K562 (cell line): Measurements from ENCODE around the gene MDC1. TPM values are rescaled to one million over a fixed set of nuclear protein-coding genes. Genes with fewer than 3 reads are reported as not detected.
A peak's percentile ranks its signal among the peaks of the same experiment; 100 is the strongest.

Source experiments
- BMI1 ChIP-seq: fragments of 150-350 bp; IDR thresholded peaks from 2 replicates; pipeline ENCODE4 v1.6.1; 2014; ENCODE audit warnings: low read length
- CBFA2T3 ChIP-seq: fragments of 450-650 bp; IDR thresholded peaks from 2 replicates; pipeline ENCODE4 v1.6.1; 2017
- DACH1 ChIP-seq: fragments of 450-650 bp; IDR thresholded peaks from 2 replicates; pipeline ENCODE4 v1.6.1; 2018; ENCODE audit not compliant: partially characterized antibody
- GATAD2A ChIP-seq: fragments of 450-650 bp; IDR thresholded peaks from 2 replicates; pipeline ENCODE4 v1.6.1; 2017
- ILF3 ChIP-seq: fragments of 450-650 bp; IDR thresholded peaks from 2 replicates; pipeline ENCODE4 v1.6.1; 2018; ENCODE audit warnings: antibody characterized with exemption, mild to moderate bottlenecking, moderate library complexity, borderline replicate concordance
- JUND ChIP-seq, 2 experiments: IDR thresholded peaks; 2 replicates in 1 of 2; 3 replicates in 1 of 2; pipeline ENCODE4 v1.6.1; 2011; ENCODE audit warnings: borderline replicate concordance in 2 of 2, low read depth in 2 of 2, low read length in 2 of 2, improper control_type of control experiment in 1 of 2, missing biosample characterization in 1 of 2, missing genetic modification characterization in 1 of 2, missing genetic modification reagents in 1 of 2
- PHB ChIP-seq: fragments of 250-450 bp; sonication (Bioruptor Pico); IDR thresholded peaks from 2 replicates; pipeline ENCODE4 v1.5.0; 2021
- POLR2AphosphoS2 ChIP-seq: IDR thresholded peaks from 2 replicates; pipeline ENCODE4 v1.6.1; 2012; ENCODE audit warnings: low read length, improper control_type of control experiment
- PYGO2 ChIP-seq: fragments of 450-650 bp; IDR thresholded peaks from 2 replicates; pipeline ENCODE4 v1.6.1; 2016; ENCODE audit warnings: mild to moderate bottlenecking, missing genetic modification characterization, moderate library complexity, missing compliant biosample characterization
- SIX5 ChIP-seq, 2 experiments: IDR thresholded peaks; 2 replicates each; pipeline ENCODE4 v1.6.1; 2011; ENCODE audit warnings: low read length in 2 of 2, borderline replicate concordance in 1 of 2, low read depth in 1 of 2, mild to moderate bottlenecking in 1 of 2, moderate library complexity in 1 of 2; ENCODE audit not compliant: insufficient read depth in 1 of 2
- SMAD2 ChIP-seq: fragments of 150-350 bp; IDR thresholded peaks from 2 replicates; pipeline ENCODE4 v1.6.1; 2014; ENCODE audit warnings: low read depth, mild to moderate bottlenecking, low read length
- ZNF165 ChIP-seq: fragments of 250-450 bp; sonication (Bioruptor Pico); IDR thresholded peaks from 2 replicates; pipeline ENCODE4 v1.4.0; 2020; ENCODE audit warnings: borderline replicate concordance
- ZNF239 ChIP-seq: fragments of 250-450 bp; sonication (Bioruptor Pico); IDR thresholded peaks from 2 replicates; pipeline ENCODE4 v1.4.0; 2020; ENCODE audit warnings: mild to moderate bottlenecking
- ZNF589 ChIP-seq: fragments of 200-800 bp; sonication (Bioruptor generic); IDR thresholded peaks from 2 replicates; pipeline ENCODE4 v1.6.1; 2016; ENCODE audit warnings: low read depth, missing genetic modification characterization, missing compliant biosample characterization
- ZSCAN32 ChIP-seq: fragments of 450-650 bp; formaldehyde crosslinking; IDR thresholded peaks from 2 replicates; pipeline ENCODE4 v1.4.0; 2020; ENCODE audit warnings: mild to moderate bottlenecking, moderate library complexity
- polyA plus RNA-seq, 8 experiments: library from polyadenylated mRNA; depleted of rRNA in 4 of 8; stranded (reverse) in 5 of 8; unstranded in 3 of 8; fragments of >200 nt; fragmentation: Nextera tagmentation in 2 of 8; fragmentation: Illumina TruSeq in 1 of 8; extraction: Ambion mirVana in 2 of 8; extraction: Trizol in 1 of 8; gene quantifications; 2 replicates each; pipeline versions ENCODE4 v1.2.1 to v1.2.3, GENCODE V29; 2011 to 2014; ENCODE audit warnings: inconsistent platforms in 1 of 8, missing spikeins in 1 of 8
- total RNA-seq, 7 experiments: library from RNA; depleted of rRNA in 6 of 7; stranded (reverse); fragments of >200 nt in 6 of 7; fragmentation: Illumina TruSeq in 2 of 7; extraction: Trizol in 2 of 7; gene quantifications; 2 replicates each; pipeline versions ENCODE4 v1.2.1 to v1.2.3, GENCODE V29; 2011 to 2021; ENCODE audit warnings: low replicate concordance in 1 of 7
- TF ChIP-seq, protein P1 (sequence below), 3 experiments: fragments of 200-800 bp in 1 of 3; sonication (Bioruptor generic) in 1 of 3; sonication (generic) in 1 of 3; formaldehyde crosslinking in 1 of 3; IDR thresholded peaks; 2 replicates each; pipeline versions ENCODE4 v1.6.1 to v1.8.0; 2016 to 2022; ENCODE audit warnings: mild to moderate bottlenecking in 2 of 3, missing compliant biosample characterization in 2 of 3, missing genetic modification characterization in 2 of 3, missing genetic modification reagents in 1 of 3
- TF ChIP-seq, protein P2 (sequence below): sonication (generic); formaldehyde crosslinking; IDR thresholded peaks from 2 replicates; pipeline ENCODE4 v1.8.1; 2023; ENCODE audit warnings: mild to moderate bottlenecking, missing genetic modification reagents
- TF ChIP-seq, protein P3 (sequence below): fragments of 250-450 bp; sonication (Bioruptor Pico); IDR thresholded peaks from 2 replicates; pipeline ENCODE4 v1.4.0; 2020; ENCODE audit warnings: mild to moderate bottlenecking, moderate library complexity
- TF ChIP-seq, protein P4 (sequence below): fragments of 450-650 bp; IDR thresholded peaks from 2 replicates; pipeline ENCODE4 v1.6.1; 2016

Gene MDC1
- total and polyA plus RNA-seq, 9 of the 15 experiments (the other 6 are each of a cell fraction or from before 2014, with no cell fraction given): 8.2 to 114 (median 20.0) TPM

DNA sequence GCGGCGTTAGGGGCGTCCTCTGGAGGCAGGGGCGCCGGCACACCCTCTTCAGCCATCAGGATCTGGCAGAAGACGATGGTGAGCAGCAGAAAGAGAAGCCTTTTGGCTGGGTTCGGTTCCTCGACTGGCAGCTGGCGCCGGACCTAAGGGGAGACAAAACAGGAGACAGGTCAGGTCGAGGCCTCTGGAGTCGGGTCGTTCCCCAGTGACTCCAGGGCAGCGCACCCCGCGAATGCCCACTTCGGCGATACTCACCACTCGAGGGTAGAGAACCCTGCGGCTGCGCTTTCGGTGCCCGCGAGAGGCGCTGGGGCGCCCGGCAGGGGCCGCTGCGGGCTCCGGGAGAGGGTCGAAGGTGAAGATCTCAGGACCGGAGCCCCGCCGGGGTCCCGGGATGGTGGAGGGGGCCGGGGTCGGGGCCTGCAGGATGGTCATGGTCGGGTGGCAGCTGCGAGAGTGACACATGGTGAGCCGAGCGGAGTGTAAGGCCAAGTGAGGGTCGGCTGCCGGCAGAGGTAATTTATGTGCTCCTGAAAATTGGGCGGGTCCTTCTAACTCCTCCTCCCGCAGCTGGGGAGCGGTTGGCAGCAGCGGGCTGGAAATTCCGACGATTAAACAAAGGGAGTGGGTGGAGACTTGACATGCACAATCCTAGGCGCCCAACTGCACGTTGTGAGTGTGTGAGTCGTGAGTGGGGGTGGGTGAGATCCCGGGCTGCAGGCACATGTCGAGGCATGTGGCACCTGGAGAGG is 27.1 kb upstream of the MDC1 start, which contains the start of gene IER3 (continued):
- TF ChIP-seq DACH1 (peak; percentile 48), POLR2AphosphoS2 (peak; percentile 93; the same call in 1 of the 2 replicates), ZNF165 (no peak), GATAD2A (peak; percentile 86; the same call in 1 of the 2 replicates), PYGO2 (tag) (no peak), BMI1 (no peak), ILF3 (peak; percentile 47; the same call in 1 of the 2 replicates), SIX5 (IDR thresholded peaks at IDR 0.05; ENCODE audit: borderline replicate concordance in 1 of 2, insufficient read depth in 1 of 2, low read depth in 1 of 2, low read length in 2 of 2) (no peak), JUND (IDR thresholded peaks at IDR 0.05; ENCODE audit: borderline replicate concordance, low read depth, low read length) (0 out of 2 replicates have a peak, but pooled peaks have one; percentile 1), JUND (tag; IDR thresholded peaks at IDR 0.05; ENCODE audit: borderline replicate concordance, low read depth, low read length) (no peak), ZNF589 (CRISPR knock-in tag) (0 out of 2 replicates have a peak, but pooled peaks have one; percentile 82), PHB (CRISPR knock-in tag) (peak; percentile 73; the same call in 1 of the 2 replicates), ZNF239 (CRISPR knock-in tag) (no peak; the same call in 1 of the 2 replicates), ZSCAN32 (CRISPR knock-in tag) (no peak), CBFA2T3 (no peak; the same call in 1 of the 2 replicates), SMAD2 (no peak)
- TF ChIP-seq, protein P1, sequence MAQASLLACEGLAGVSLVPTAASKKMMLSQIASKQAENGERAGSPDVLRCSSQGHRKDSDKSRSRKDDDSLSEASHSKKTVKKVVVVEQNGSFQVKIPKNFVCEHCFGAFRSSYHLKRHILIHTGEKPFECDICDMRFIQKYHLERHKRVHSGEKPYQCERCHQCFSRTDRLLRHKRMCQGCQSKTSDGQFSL (CRISPR knock-in tag; IDR thresholded peaks at IDR 0.05): 0 out of 2 replicates have a peak, but pooled peaks have one; percentile 19
- TF ChIP-seq, protein P1 (tag; IDR thresholded peaks at IDR 0.05): no peak
- TF ChIP-seq, protein P2, sequence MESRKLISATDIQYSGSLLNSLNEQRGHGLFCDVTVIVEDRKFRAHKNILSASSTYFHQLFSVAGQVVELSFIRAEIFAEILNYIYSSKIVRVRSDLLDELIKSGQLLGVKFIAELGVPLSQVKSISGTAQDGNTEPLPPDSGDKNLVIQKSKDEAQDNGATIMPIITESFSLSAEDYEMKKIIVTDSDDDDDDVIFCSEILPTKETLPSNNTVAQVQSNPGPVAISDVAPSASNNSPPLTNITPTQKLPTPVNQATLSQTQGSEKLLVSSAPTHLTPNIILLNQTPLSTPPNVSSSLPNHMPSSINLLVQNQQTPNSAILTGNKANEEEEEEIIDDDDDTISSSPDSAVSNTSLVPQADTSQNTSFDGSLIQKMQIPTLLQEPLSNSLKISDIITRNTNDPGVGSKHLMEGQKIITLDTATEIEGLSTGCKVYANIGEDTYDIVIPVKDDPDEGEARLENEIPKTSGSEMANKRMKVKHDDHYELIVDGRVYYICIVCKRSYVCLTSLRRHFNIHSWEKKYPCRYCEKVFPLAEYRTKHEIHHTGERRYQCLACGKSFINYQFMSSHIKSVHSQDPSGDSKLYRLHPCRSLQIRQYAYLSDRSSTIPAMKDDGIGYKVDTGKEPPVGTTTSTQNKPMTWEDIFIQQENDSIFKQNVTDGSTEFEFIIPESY: peak; percentile 22; the same call in 1 of the 2 replicates
- TF ChIP-seq, protein P3, sequence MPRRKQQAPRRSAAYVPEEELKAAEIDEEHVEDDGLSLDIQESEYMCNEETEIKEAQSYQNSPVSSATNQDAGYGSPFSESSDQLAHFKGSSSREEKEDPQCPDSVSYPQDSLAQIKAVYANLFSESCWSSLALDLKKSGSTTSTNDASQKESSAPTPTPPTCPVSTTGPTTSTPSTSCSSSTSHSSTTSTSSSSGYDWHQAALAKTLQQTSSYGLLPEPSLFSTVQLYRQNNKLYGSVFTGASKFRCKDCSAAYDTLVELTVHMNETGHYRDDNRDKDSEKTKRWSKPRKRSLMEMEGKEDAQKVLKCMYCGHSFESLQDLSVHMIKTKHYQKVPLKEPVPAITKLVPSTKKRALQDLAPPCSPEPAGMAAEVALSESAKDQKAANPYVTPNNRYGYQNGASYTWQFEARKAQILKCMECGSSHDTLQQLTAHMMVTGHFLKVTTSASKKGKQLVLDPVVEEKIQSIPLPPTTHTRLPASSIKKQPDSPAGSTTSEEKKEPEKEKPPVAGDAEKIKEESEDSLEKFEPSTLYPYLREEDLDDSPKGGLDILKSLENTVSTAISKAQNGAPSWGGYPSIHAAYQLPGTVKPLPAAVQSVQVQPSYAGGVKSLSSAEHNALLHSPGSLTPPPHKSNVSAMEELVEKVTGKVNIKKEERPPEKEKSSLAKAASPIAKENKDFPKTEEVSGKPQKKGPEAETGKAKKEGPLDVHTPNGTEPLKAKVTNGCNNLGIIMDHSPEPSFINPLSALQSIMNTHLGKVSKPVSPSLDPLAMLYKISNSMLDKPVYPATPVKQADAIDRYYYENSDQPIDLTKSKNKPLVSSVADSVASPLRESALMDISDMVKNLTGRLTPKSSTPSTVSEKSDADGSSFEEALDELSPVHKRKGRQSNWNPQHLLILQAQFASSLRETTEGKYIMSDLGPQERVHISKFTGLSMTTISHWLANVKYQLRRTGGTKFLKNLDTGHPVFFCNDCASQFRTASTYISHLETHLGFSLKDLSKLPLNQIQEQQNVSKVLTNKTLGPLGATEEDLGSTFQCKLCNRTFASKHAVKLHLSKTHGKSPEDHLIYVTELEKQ: 0 out of 2 replicates have a peak, but pooled peaks have one; percentile 18
- TF ChIP-seq, protein P4, sequence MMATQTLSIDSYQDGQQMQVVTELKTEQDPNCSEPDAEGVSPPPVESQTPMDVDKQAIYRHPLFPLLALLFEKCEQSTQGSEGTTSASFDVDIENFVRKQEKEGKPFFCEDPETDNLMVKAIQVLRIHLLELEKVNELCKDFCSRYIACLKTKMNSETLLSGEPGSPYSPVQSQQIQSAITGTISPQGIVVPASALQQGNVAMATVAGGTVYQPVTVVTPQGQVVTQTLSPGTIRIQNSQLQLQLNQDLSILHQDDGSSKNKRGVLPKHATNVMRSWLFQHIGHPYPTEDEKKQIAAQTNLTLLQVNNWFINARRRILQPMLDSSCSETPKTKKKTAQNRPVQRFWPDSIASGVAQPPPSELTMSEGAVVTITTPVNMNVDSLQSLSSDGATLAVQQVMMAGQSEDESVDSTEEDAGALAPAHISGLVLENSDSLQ: peak; percentile 97
